Stimulated activated CD4-positive, alpha-beta T cell treated with anti-CD3 and anti-CD28 coated beads, Interleukin-1b, Interleukin-23, amount 100 ng/mL, for 48 hours (primary cell): Measurements from ENCODE around the gene TEX10.
"Not testable (repeated sequence)": the region's sequence is repeated elsewhere in the genome, so short reads cannot be mapped to it uniquely, and the experiment has no call there.

Experiments used
- DNase-seq: peaks from one replicate; pipeline ENCODE4 v3.0.0-alpha.2; 2020

Gene TEX10

GRCh38 chr9:100352727-100353505 is at the start of gene TEX10:
Gene TEX10, minus strand, starts transcription at chr9:100352942. Its CDS starts 3,579 bp downstream, at chr9:100349363.
- peak; percentile 88 for DNase-seq

DNA sequence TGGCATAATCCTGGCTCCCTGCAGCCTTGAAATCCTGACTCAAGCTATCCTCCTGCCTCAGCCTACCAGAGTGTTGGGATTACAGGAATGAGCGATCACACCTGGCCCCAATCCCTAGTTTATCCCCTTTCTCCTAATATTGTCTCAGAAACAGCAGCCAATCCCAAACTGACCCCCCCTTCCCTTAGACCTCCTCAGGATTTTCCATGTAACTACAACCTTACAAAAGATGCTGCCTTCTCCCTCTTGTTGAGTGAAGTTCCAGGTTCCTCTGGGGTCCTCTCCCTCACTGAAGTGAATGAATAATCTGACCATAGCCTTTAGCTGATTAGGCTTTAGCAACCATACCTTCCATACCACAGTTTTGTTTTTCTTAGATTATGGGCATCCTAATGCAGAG is 48.3 kb upstream of the TEX10 start:
- DNase-seq, result no peak

GRCh38 chr9:100397529-100398266 is 45.0 kb upstream of the TEX10 start:
- no peak for DNase-seq

DNA sequence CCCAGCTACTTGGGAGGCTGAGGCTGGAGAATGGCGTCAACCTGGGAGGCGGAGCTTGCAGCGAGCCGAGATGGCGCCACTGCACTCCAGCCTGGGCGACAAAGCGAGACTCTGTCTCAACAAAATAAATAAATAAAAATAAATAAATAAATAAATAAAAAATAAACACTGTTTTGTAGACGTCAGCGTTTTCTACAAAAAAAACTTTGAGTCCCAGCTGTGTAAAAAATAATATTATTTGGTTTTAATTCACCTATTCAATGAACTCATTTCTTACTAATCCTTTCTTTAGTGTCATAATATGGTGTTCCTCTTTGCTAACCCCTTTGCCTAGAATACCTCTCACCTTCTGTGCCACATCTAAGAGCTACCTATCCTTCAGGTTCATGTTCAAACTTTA is 44.0 kb upstream of the TEX10 start:
- DNase-seq, result no peak

- no peak for DNase-seq
These were observed 42.1 kb upstream of the TEX10 start for GRCh38 chr9:100394816-100395215.

- DNase-seq, result no peak
These were observed 41.4 kb upstream of the TEX10 start for GRCh38 chr9:100394032-100394695.

- DNase-seq, result not testable (repeated sequence)
These were observed 40.2 kb upstream of the TEX10 start for GRCh38 chr9:100392989-100393388.

DNA sequence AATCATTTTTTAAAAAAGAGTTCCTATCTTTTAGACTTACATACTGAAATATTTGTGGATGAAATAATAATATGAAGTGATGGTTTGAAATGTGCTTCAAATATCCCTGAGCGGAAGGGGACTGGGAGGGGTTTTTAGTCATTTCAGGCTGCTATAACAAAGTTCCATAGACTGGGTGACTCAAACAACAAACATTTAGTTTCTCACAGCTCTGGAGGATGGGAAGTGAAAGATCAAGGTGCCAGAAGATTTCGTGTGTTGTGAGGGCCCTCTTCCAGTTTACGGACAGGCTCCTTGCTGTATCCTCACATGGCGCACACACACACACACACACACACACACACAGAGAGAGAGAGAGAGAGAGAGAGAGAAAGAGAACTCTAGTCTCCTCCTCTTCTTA is 27.1 kb upstream of the TEX10 start:
- no peak for DNase-seq

GRCh38 chr9:100377015-100377414 is 24.3 kb upstream of the TEX10 start:
- DNase-seq, result no peak

DNA sequence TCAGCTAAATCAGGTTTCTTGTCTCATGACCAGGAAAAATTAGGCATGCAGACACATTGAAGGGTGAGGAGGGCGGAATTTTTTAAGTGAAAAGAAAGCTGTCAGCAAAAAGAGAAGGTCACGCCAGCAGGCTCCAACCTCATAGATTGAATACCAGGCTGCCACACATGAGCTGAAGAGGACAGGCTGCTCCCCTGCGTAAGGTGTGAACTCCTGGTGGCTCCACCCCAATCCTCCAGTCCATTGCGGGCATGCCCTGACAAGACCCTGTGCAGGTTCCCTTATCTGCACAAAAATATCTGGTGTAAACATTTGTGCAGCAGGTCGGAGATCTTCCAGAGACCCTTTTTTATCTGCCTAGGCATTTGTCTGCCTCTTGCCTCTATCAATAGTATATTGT is 22.9 kb upstream of the TEX10 start:
- DNase-seq, result no peak

DNA sequence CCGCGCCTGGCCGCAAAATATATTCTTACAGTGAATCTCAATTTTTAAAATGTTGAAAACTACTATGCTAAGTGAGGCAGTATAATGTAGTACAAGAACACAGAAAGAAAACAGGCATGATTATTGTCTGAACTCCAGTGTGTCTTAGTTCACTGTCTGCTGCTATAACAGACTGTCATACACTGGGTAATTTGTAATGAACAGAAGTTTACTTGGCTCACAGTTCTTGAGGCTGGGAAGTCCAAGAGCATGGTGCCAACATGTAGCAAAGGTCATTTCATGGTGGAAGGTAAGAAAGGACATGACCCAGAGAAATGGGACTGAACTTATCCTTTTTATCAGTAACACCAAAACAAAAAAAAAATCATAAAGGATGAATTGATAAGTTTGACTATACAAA is 19.9 kb upstream of the TEX10 start:
- no peak for DNase-seq

GRCh38 chr9:100370064-100370723 is 17.5 kb upstream of the TEX10 start:
- DNase-seq, result no peak

- DNase-seq, result no peak
These were observed 15.9 kb upstream of the TEX10 start for GRCh38 chr9:100368672-100369071.

GRCh38 chr9:100366121-100366520 is 13.4 kb upstream of the TEX10 start:
- no peak for DNase-seq

- DNase-seq, result no peak
These were observed 11.3 kb upstream of the TEX10 start for GRCh38 chr9:100364013-100364412.

GRCh38 chr9:100359057-100359456 is 6.3 kb upstream of the TEX10 start:
- no peak for DNase-seq

- no peak for DNase-seq
These were observed 4.8 kb upstream of the TEX10 start for GRCh38 chr9:100357501-100357900.

- DNase-seq, result no peak
These were observed 2.8 kb upstream of the TEX10 start for GRCh38 chr9:100355561-100355960.

GRCh38 chr9:100354121-100354800 is 1.5 kb upstream of the TEX10 start:
- no peak for DNase-seq

DNA sequence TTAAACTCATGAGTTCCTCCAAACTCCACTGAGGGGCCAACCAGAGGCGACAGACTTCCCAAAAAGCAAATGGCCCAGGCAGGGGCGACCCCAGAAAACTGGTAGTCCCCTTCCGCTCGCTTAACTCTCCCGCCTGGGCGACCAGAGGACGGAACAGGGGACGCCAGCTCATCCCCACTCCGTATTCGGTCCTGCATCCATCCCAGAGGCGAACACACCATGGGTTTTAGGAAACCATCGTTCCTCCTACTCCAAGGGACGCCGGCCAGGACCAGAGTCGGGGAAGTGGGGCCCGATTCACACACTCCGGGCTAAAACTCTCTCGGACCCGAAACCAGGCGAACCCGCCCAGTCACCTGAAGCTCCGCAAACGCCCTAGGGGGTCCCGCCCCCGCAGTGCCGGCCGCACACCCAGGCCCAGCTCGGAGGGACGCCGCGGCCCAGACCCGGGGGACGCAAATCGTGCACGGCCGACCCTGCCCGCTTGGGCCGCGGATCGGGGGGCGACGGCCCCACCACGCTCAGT is 478 bp downstream of the TEX10 start:
- DNase-seq, result peak; percentile 17

DNA sequence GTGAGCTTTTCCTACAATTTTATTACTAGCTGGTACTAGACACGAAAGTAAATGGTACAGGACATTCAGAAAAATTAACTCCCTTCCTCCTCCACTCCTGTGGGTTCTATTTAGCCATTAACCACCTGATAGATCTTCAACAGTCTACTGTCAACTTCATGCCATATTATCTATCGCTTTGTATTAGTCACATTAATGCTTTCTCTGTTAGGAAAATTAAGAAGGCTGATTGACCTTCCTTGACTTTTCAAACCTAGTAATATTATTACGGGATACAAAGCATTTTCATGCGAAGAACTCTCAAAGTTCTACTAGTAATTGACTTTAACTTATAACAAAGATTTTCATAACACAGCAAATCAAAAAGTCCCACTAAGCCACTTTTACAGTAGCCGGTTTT is 1.2 kb downstream of the TEX10 start:
- DNase-seq, result no peak

DNA sequence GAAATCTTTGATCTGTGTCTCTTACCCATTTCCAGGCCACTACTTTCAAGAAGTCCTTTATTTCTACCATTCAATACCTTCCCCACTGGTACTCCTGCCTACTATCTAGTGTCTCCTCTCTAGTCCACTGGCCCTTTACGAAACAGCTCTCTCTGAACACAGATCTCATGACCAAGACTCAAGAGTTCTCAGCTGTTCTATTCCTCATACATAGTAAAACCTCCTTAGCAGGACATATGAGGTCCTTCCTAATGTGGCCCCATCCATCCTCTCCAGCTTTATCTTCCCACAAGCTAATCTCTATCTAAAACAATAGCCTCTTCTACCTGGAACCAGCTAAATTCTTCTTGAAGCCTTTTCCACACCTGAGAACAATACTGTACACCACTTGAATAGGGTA is 2.6 kb downstream of the TEX10 start:
- no peak for DNase-seq
